PC-3 (cell line): Measurements from ENCODE around the gene KIFC1. TPM values are rescaled to one million over a fixed set of nuclear protein-coding genes. Genes with fewer than 3 reads are reported as not detected.

ENCODE experiments used
- ATAC-seq: fragments of 200-7000 bp; cut with Tn5 transposase; 2 replicates; pipeline ENCODE4 v1.9.1; 2020; ENCODE audit warnings: mild to moderate bottlenecking, moderate library complexity
- BruUV-seq: library from RNA; stranded (reverse); fragments of 400-500 nt; replicated peaks from 2 replicates; lab custom pipeline; 2021; lab: Mats Ljungman, UMichigan
- CTCF ChIA-PET: fragments of 300-600 bp; sonication (Branson Sonifier 250); formaldehyde crosslinking; loops from one replicate; lab custom pipeline; 2022; ENCODE audit warnings: antibody characterized with exemption; lab: Charles Lee
- POLR2A ChIA-PET: fragments of 300-600 bp; sonication (Branson Sonifier 250); formaldehyde crosslinking; loops from one replicate; lab custom pipeline; 2022; ENCODE audit warnings: antibody characterized with exemption; ENCODE audit not compliant: unreplicated experiment; lab: Charles Lee
- DNase-seq: peaks from one replicate; pipeline ENCODE4 v3.0.0-alpha.2; 2015
- H2AFZ ChIP-seq: fragments of 300-600 bp; sonication (generic); 2 replicates; pipeline ENCODE4 v1.6.0; 2016; ENCODE audit warnings: antibody characterized with exemption, low read length
- H3F3A ChIP-seq: fragments of 300-600 bp; sonication (generic); one replicate; pipeline ENCODE4 v1.6.0; 2017; ENCODE audit warnings: antibody characterized with exemption, low read length, control low read depth, mild to moderate bottlenecking; ENCODE audit not compliant: unreplicated experiment
- H3K27ac ChIP-seq: fragments of 300-600 bp; sonication (generic); 2 replicates; pipeline ENCODE4 v1.5.1; 2016; ENCODE audit warnings: mild to moderate bottlenecking, low read length
- H3K27me3 ChIP-seq: fragments of 300-600 bp; sonication (generic); 2 replicates; pipeline ENCODE4 v1.6.1; 2016; ENCODE audit warnings: low read length, mixed read lengths
- H3K36me3 ChIP-seq: fragments of 300-600 bp; sonication (generic); 2 replicates; pipeline ENCODE4 v1.6.1; 2016; ENCODE audit warnings: low read depth, mixed run types, low read length, mixed read lengths
- H3K4me1 ChIP-seq: fragments of 300-600 bp; sonication (generic); 2 replicates; pipeline ENCODE4 v1.5.1; 2016; ENCODE audit warnings: low read length; ENCODE audit not compliant: insufficient read depth
- H3K4me2 ChIP-seq: fragments of 300-600 bp; sonication (generic); 2 replicates; pipeline ENCODE4 v1.6.0; 2016; ENCODE audit warnings: low read length
- H3K4me3 ChIP-seq: fragments of 300-600 bp; sonication (generic); 2 replicates; pipeline ENCODE4 v1.5.1; 2016; ENCODE audit warnings: mild to moderate bottlenecking, low read length, mixed read lengths
- H3K79me2 ChIP-seq: fragments of 300-600 bp; sonication (generic); 2 replicates; pipeline ENCODE4 v1.6.1; 2017; ENCODE audit warnings: low read length, mixed read lengths
- H3K9ac ChIP-seq: fragments of 300-600 bp; sonication (generic); 2 replicates; pipeline ENCODE4 v1.6.0; 2016; ENCODE audit warnings: mild to moderate bottlenecking, low read length
- H3K9me2 ChIP-seq: fragments of 300-600 bp; sonication (generic); replicated peaks from 2 replicates; pipeline ENCODE4 v1.6.1; 2016; ENCODE audit warnings: mixed run types, low read length, mixed read lengths
- H3K9me3 ChIP-seq: fragments of 300-600 bp; sonication (generic); 2 replicates; pipeline ENCODE4 v1.6.1; 2016; ENCODE audit warnings: low read length, mixed read lengths
- H4K20me1 ChIP-seq: fragments of 300-600 bp; sonication (generic); 2 replicates; pipeline ENCODE4 v1.6.1; 2016; ENCODE audit warnings: low read length, mixed read lengths
- CTCF ChIP-seq: fragments of 300-600 bp; sonication (generic); conservative IDR thresholded peaks from 2 replicates; pipeline ENCODE4 v1.5.1; 2017; ENCODE audit warnings: antibody characterized with exemption, low read depth, mild to moderate bottlenecking, low read length
- EZH2 ChIP-seq: fragments of 300-600 bp; sonication (generic); IDR thresholded peaks from one replicate; pipeline ENCODE4 v1.6.1; 2017; ENCODE audit warnings: antibody characterized with exemption, mild to moderate bottlenecking, low read length; ENCODE audit not compliant: unreplicated experiment
- EZH2phosphoT487 ChIP-seq: fragments of 300-600 bp; sonication (generic); IDR thresholded peaks from 2 replicates; pipeline ENCODE4 v1.6.1; 2018; ENCODE audit warnings: mild to moderate bottlenecking, antibody characterized with exemption, low read length, borderline replicate concordance
- intact Hi-C: fragments of 100-400 bp; cut with micrococcal nuclease; formaldehyde crosslinking; loops from 2 replicates; pipeline ENCODE4 v1.9.0; 2023
- total RNA-seq: library from RNA; depleted of rRNA; stranded (reverse); fragments of >200 nt; gene quantifications from 2 replicates; pipeline ENCODE4 v1.2.3, GENCODE V29; 2014

Gene KIFC1
- total RNA-seq, 1 experiment from 2014 or later = 66.7 TPM

- TF ChIP-seq CTCF = no peak
- TF ChIP-seq EZH2phosphoT487 = no peak
- TF ChIP-seq EZH2 = no peak
- Histone ChIP-seq H3K9me2 (no peaks in the 10 kb centered on the region), H3K27ac (no peak overlapping the region), H3K79me2 (no peaks in the 10 kb centered on the region), H3K27me3 (no peaks in the 10 kb centered on the region), H4K20me1 (no peaks in the 10 kb centered on the region), H2AFZ (no peak overlapping the region), H3K9me3 (no peaks in the 10 kb centered on the region), H3K36me3 (no peaks in the 10 kb centered on the region), H3K4me2 (no peak overlapping the region), H3F3A (no peaks in the 10 kb centered on the region), H3K4me1 (no peaks in the 10 kb centered on the region), H3K4me3 (no peak overlapping the region), H3K9ac (no peak overlapping the region)
- intact Hi-C loops = no loop called here
- ATAC-seq = no peak
- DNase-seq = no peak
- ChIA-PET POLR2A (no interaction called here), CTCF (interaction anchor here (0.6 kb wide), 1 partner anchor 356 kb away, joined by 3 read pairs; no protein-coding TSS in a partner anchor)
- BruUV-seq = no TSS peak
Observed at GRCh38 chr6:33443619-33444504, 52.2 kb downstream of the KIFC1 start.

GRCh38 chr6:33445119-33445603, 53.5 kb downstream of the KIFC1 start:
- POLR2A ChIA-PET = interaction anchor here (0.6 to 0.7 kb wide), 2 partner anchors 102 to 127 kb away, joined by 3 to 8 read pairs; no protein-coding TSS in a partner anchor
- Histone ChIP-seq H3K9me2 (no peaks in the 10 kb centered on the region), H4K20me1 (no peaks in the 10 kb centered on the region), H3K4me1 (no peaks in the 10 kb centered on the region), H2AFZ (no peak overlapping the region), H3K79me2 (no peaks in the 10 kb centered on the region), H3K4me2 (no peak overlapping the region), H3F3A (no peaks in the 10 kb centered on the region), H3K4me3 (no peak overlapping the region), H3K27ac (no peak overlapping the region), H3K9me3 (no peaks in the 10 kb centered on the region), H3K9ac (no peak overlapping the region), H3K36me3 (no peaks in the 10 kb centered on the region), H3K27me3 (no peaks in the 10 kb centered on the region)
- no TSS peak for BruUV-seq
- intact Hi-C loops = no loop called here
- TF ChIP-seq EZH2phosphoT487 (no peak), CTCF (no peak), EZH2 (no peak)
- DNase-seq (no peak), ATAC-seq (no peak)
- CTCF ChIA-PET = interaction anchor here (0.6 kb wide), 2 partner anchors 19 to 120 kb away, joined by 4 read pairs; no protein-coding TSS in a partner anchor

GRCh38 chr6:33446356-33446755, 54.7 kb downstream of the KIFC1 start:
- intact Hi-C loops = no loop called here
- H2AFZ ChIP-seq = no peak overlapping the region
- no peak overlapping the region for H3K4me3 ChIP-seq
- DNase-seq = no peak
- no peak for ATAC-seq
- no TSS peak for BruUV-seq
- no peaks in the 10 kb centered on the region for H3F3A ChIP-seq
- TF ChIP-seq EZH2 = no peak
- TF ChIP-seq EZH2phosphoT487 = no peak
- no peaks in the 10 kb centered on the region for H3K9me2 ChIP-seq
- ChIA-PET CTCF (no interaction called here), POLR2A (interaction anchor here (0.7 kb wide), 1 partner anchor 8 kb away, joined by 6 read pairs; the partner anchor contains the start of gene ZBTB9)
- H3K4me1 ChIP-seq = no peaks in the 10 kb centered on the region
- H4K20me1 ChIP-seq = no peaks in the 10 kb centered on the region
- H3K79me2 ChIP-seq = no peaks in the 10 kb centered on the region
- H3K4me2 ChIP-seq = no peak overlapping the region
- H3K36me3 ChIP-seq = no peaks in the 10 kb centered on the region
- H3K9ac ChIP-seq = no peak overlapping the region
- H3K27ac ChIP-seq = no peak overlapping the region
- no peaks in the 10 kb centered on the region for H3K27me3 ChIP-seq
- H3K9me3 ChIP-seq = no peaks in the 10 kb centered on the region
